IMR-90 (cell line): ENCODE data around the gene STYK1. TPM values are rescaled to one million over a fixed set of nuclear protein-coding genes. Genes with fewer than 3 reads are reported as not detected.

ENCODE experiments used
- ATAC-seq: fragments of 200-7000 bp; cut with Tn5 transposase; 2 replicates; pipeline ENCODE4 v1.9.1; 2020; ENCODE audit warnings: low read depth, mild to moderate bottlenecking, moderate library complexity
- BruUV-seq: library from RNA; stranded (reverse); fragments of 400-500 nt; replicated peaks from 2 replicates; lab custom pipeline; 2021; lab: Mats Ljungman, UMichigan
- CTCF ChIA-PET: fragments of 300-600 bp; formaldehyde crosslinking; extraction: SDS; loops from one replicate; lab custom pipeline; 2021; ENCODE audit warnings: antibody characterized with exemption; lab: Yijun Ruan, JAX
- POLR2A ChIA-PET: fragments of 300-600 bp; sonication (Branson Sonifier 250); formaldehyde crosslinking; loops from one replicate; lab custom pipeline; 2022; ENCODE audit warnings: antibody characterized with exemption; ENCODE audit not compliant: unreplicated experiment; lab: Charles Lee
- DNase-seq: peaks from one replicate; pipeline ENCODE4 v3.0.0; 2013
- H2AFZ ChIP-seq: replicated peaks from 2 replicates; pipeline ENCODE3; 2013; ENCODE audit warnings: low read length, mild to moderate bottlenecking; ENCODE audit not compliant: poor library complexity
- H2AK5ac ChIP-seq: 2 replicates; pipeline ENCODE4 v1.6.1; 2013; ENCODE audit warnings: low read depth, low read length, inconsistent platforms
- H2AK9ac ChIP-seq: replicated peaks from 2 replicates; pipeline ENCODE3; 2013; ENCODE audit warnings: mild to moderate bottlenecking, low read depth, low read length, moderate library complexity; ENCODE audit not compliant: poor library complexity
- H2BK120ac ChIP-seq: 2 replicates; pipeline ENCODE4 v1.6.1; 2013; ENCODE audit warnings: low read depth, low read length, inconsistent platforms
- H2BK15ac ChIP-seq: 3 replicates; pipeline ENCODE4 v1.6.1; 2013; ENCODE audit warnings: low read depth, low read length, inconsistent platforms
- H2BK20ac ChIP-seq: 2 replicates; pipeline ENCODE4 v1.6.1; 2013; ENCODE audit warnings: low read depth, mild to moderate bottlenecking, inconsistent platforms, low read length, moderate library complexity
- H2BK5ac ChIP-seq: 2 replicates; pipeline ENCODE4 v1.6.1; 2013; ENCODE audit warnings: mild to moderate bottlenecking, low read depth, low read length, inconsistent platforms; ENCODE audit not compliant: poor library complexity, severe bottlenecking
- H3K14ac ChIP-seq: replicated peaks from 2 replicates; pipeline ENCODE4 v1.6.1; 2013; ENCODE audit warnings: low read depth, low read length, inconsistent platforms
- H3K18ac ChIP-seq: 2 replicates; pipeline ENCODE4 v1.6.1; 2013; ENCODE audit warnings: low read depth, low read length, control low read depth
- H3K23ac ChIP-seq: 2 replicates; pipeline ENCODE4 v1.6.1; 2013; ENCODE audit warnings: low read depth, low read length, inconsistent platforms
- H3K27ac ChIP-seq: 2 replicates; pipeline ENCODE4 v1.5.1; 2013; ENCODE audit warnings: mild to moderate bottlenecking, control low read depth, low read length; ENCODE audit not compliant: insufficient read depth
- H3K27me3 ChIP-seq: 2 replicates; pipeline ENCODE4 v1.6.1; 2013; ENCODE audit warnings: low read length; ENCODE audit not compliant: control insufficient read depth, insufficient read depth
- H3K36me3 ChIP-seq: 2 replicates; pipeline ENCODE4 v1.6.1; 2013; ENCODE audit warnings: low read length, mixed read lengths; ENCODE audit not compliant: control insufficient read depth, insufficient read depth
- H3K4ac ChIP-seq: 2 replicates; pipeline ENCODE4 v1.6.1; 2013; ENCODE audit warnings: low read depth, low read length, inconsistent platforms
- H3K4me1 ChIP-seq: 2 replicates; pipeline ENCODE4 v1.6.1; 2013; ENCODE audit warnings: low read length, mixed read lengths; ENCODE audit not compliant: control insufficient read depth, insufficient read depth
- H3K4me2 ChIP-seq: 2 replicates; pipeline ENCODE4 v1.6.1; 2013; ENCODE audit warnings: low read depth, mild to moderate bottlenecking, control low read depth, low read length, moderate library complexity
- H3K4me3 ChIP-seq: 2 replicates; pipeline ENCODE4 v1.5.1; 2013; ENCODE audit warnings: low read depth, mild to moderate bottlenecking, control low read depth, low read length, moderate library complexity; ENCODE audit not compliant: insufficient read depth
- H3K56ac ChIP-seq: 2 replicates; pipeline ENCODE4 v1.6.1; 2013; ENCODE audit warnings: low read length, inconsistent platforms; ENCODE audit not compliant: insufficient read depth; ENCODE audit errors: extremely low read depth
- H3K79me1 ChIP-seq, 2 experiments: 2 replicates each; pipeline ENCODE4 v1.6.1; 2013; ENCODE audit warnings: low read length in 2 of 2, inconsistent platforms in 1 of 2, low read depth in 1 of 2
- H3K9ac ChIP-seq: 2 replicates; pipeline ENCODE4 v1.6.1; 2013; ENCODE audit warnings: low read depth, low read length, control low read depth
- H3K9me1 ChIP-seq: 2 replicates; pipeline ENCODE4 v1.6.1; 2013; ENCODE audit warnings: low read length, inconsistent platforms; ENCODE audit not compliant: insufficient read depth
- H3K9me3 ChIP-seq: 2 replicates; pipeline ENCODE4 v1.6.1; 2013; ENCODE audit warnings: low read length; ENCODE audit not compliant: control insufficient read depth, insufficient read depth
- H4K20me1 ChIP-seq: 2 replicates; pipeline ENCODE4 v1.6.1; 2013; ENCODE audit warnings: low read length, inconsistent platforms; ENCODE audit not compliant: insufficient read depth
- H4K5ac ChIP-seq: 2 replicates; pipeline ENCODE4 v1.6.1; 2013; ENCODE audit warnings: mild to moderate bottlenecking, low read depth, low read length, control low read depth
- H4K8ac ChIP-seq, 2 experiments: 2 replicates each; pipeline ENCODE4 v1.6.1; 2013; ENCODE audit warnings: low read depth in 2 of 2, low read length in 2 of 2, control low read depth in 1 of 2, inconsistent platforms in 1 of 2
- H4K91ac ChIP-seq: 2 replicates; pipeline ENCODE4 v1.6.1; 2013; ENCODE audit warnings: low read depth, low read length, inconsistent platforms; ENCODE audit not compliant: insufficient read depth
- MAZ ChIP-seq: IDR thresholded peaks from 2 replicates; pipeline ENCODE4 v1.6.1; 2012; ENCODE audit warnings: low read depth, mild to moderate bottlenecking, low read length, improper control_type of control experiment, moderate library complexity, borderline replicate concordance
- MXI1 ChIP-seq: IDR thresholded peaks from 2 replicates; pipeline ENCODE4 v1.6.1; 2012; ENCODE audit warnings: low read depth, mild to moderate bottlenecking, low read length, moderate library complexity, borderline replicate concordance
- POLR2A ChIP-seq: IDR thresholded peaks from 2 replicates; pipeline ENCODE4 v1.6.1; 2012; ENCODE audit warnings: mild to moderate bottlenecking, low read depth, low read length
- RAD21 ChIP-seq: IDR thresholded peaks from 2 replicates; pipeline ENCODE4 v1.6.1; 2012; ENCODE audit warnings: low read length, improper control_type of control experiment
- WGBS, 2 experiments: methylation state at CpG; one replicate each; pipeline versions ENCODE4 v1.1.5 to v1.1.7; 2013; ENCODE audit warnings: missing lambda C conversion rate in 2 of 2; ENCODE audit not compliant: insufficient read length in 1 of 2; ENCODE audit errors: extremely low coverage in 2 of 2; 5-methylcytosine and 5-hydroxymethylcytosine counted together
- dilution Hi-C: fragments of 300-500 bp; cut with HindIII; formaldehyde crosslinking; loops from one replicate; pipeline ENCODE4 v1.14.3; 2018; ENCODE audit warnings: low sequenced_read_pairs; ENCODE audit not compliant: unreplicated experiment
- in situ Hi-C: fragments of 300-500 bp; cut with MboI; formaldehyde crosslinking; loops from 3 replicates; pipeline ENCODE4 v1.14.3; 2019; ENCODE audit warnings: low sequenced_read_pairs, inconsistent platforms, mixed read lengths
- intact Hi-C: fragments of 100-400 bp; cut with micrococcal nuclease; formaldehyde crosslinking; loops from 2 replicates; pipeline ENCODE4 v1.10.0; 2022
- polyA plus RNA-seq, 3 experiments: library from polyadenylated mRNA; depleted of rRNA; stranded (reverse); fragments of >200 nt; gene quantifications; 2 replicates each; pipeline ENCODE4 v1.2.3, GENCODE V29; 2012; ENCODE audit warnings: low replicate concordance in 1 of 3
- total RNA-seq: library from RNA; depleted of rRNA; stranded (reverse); fragments of >200 nt; gene quantifications from 2 replicates; pipeline ENCODE4 v1.2.3, GENCODE V29; 2012

STYK1 gene
- total and polyA plus RNA-seq, 2 of the 4 experiments (the other 2 are of a cell fraction), result 0.36 to 0.72 TPM

GRCh38 chr12:10722905-10723746, 49.3 kb upstream of the STYK1 start, which contains the start of gene YBX3:
YBX3 (minus strand) TSS chr12:10723323; CDS start chr12:10723111, 212 bp downstream.
- H2BK20ac ChIP-seq, result peak within 1 kb of the TSS; percentile 3; the same call in 1 of the 2 replicates
- ATAC-seq (peak; percentile 66), DNase-seq (peak; percentile 75)
- H3K9ac ChIP-seq, result peak within 1 kb of the TSS; percentile 78
- H3K9me3 ChIP-seq, result no peaks in the 10 kb centered on the region
- peak within 1 kb of the TSS; percentile 63 for H3K18ac ChIP-seq
- H3K4me1 ChIP-seq, result peaks cover 2% of the 10 kb centered on the region
- peaks cover 30% of the 10 kb centered on the region for H4K20me1 ChIP-seq
- H4K8ac ChIP-seq, result peak within 1 kb of the TSS; percentile 26 to 51
- H3K14ac ChIP-seq, result peak within 1 kb of the TSS; percentile 87
- peak within 1 kb of the TSS; percentile 97 for H2AK9ac ChIP-seq
- peak within 1 kb of the TSS; percentile 1; the same call in 1 of the 2 replicates for H4K5ac ChIP-seq
- peak within 1 kb of the TSS; percentile 80 for H3K4ac ChIP-seq
- in situ Hi-C loops (no loop called here), dilution Hi-C loops (no loop called here), intact Hi-C loops (loop anchor here (1.0 kb wide), 1 partner anchor 27 kb away; no protein-coding TSS in a partner anchor)
- H3K27ac ChIP-seq, result peak within 1 kb of the TSS; percentile 84
- peak within 1 kb of the TSS; percentile 83 for H3K4me3 ChIP-seq
- H3K23ac ChIP-seq, result peak within 1 kb of the TSS; percentile 79
- ChIA-PET POLR2A (interaction anchor here (0.5 kb wide), 1 partner anchor 18 kb away, joined by 4 read pairs; no protein-coding TSS in a partner anchor), CTCF (interaction anchor here (3.3 kb wide), 1 partner anchor 27 kb away, joined by 12 read pairs; no protein-coding TSS in a partner anchor)
- H3K79me1 ChIP-seq, result peaks cover 0 to 26% of the 10 kb centered on the region in 2 experiments; a peak in 2 of 4 replicates
- no TSS peak for BruUV-seq
- H2BK5ac ChIP-seq, result peak within 1 kb of the TSS; percentile 77
- H2BK120ac ChIP-seq, result peak within 1 kb of the TSS; percentile 46
- TF ChIP-seq RAD21 (no peak), POLR2A (peak; percentile 93), MXI1 (no peak), MAZ (peak; percentile 61; the same call in 1 of the 2 replicates)
- H2AK5ac ChIP-seq, result peak within 1 kb of the TSS; percentile 60
- peak within 1 kb of the TSS; percentile 63; the same call in 1 of the 2 replicates for H4K91ac ChIP-seq
- peak within 1 kb of the TSS; percentile 93 for H2AFZ ChIP-seq
- H3K4me2 ChIP-seq, result peak within 1 kb of the TSS; percentile 92
- H3K36me3 ChIP-seq, result no peaks in the 10 kb centered on the region
- 0 out of 3 replicates have a peak within 1 kb of the TSS, but pooled peaks have one; percentile 5 for H2BK15ac ChIP-seq
- peaks cover 6% of the 10 kb centered on the region for H3K9me1 ChIP-seq
- peak within 1 kb of the TSS; percentile 73 for H3K56ac ChIP-seq
- H3K27me3 ChIP-seq, result no peaks in the 10 kb centered on the region
- WGBS, 2 experiments, result 0% methylated on average over 18 of the region's 95 CpGs; no CpG with 5 or more reads in 1 of the 2 experiments
